ENCODE measurements around the gene DOK4. TPM values are rescaled to one million over a fixed set of nuclear protein-coding genes. Genes with fewer than 3 reads are reported as not detected.

Gene DOK4
- total RNA-seq, 2 experiments from 2014 or later, result 5.7 to 6.7 TPM

DNA sequence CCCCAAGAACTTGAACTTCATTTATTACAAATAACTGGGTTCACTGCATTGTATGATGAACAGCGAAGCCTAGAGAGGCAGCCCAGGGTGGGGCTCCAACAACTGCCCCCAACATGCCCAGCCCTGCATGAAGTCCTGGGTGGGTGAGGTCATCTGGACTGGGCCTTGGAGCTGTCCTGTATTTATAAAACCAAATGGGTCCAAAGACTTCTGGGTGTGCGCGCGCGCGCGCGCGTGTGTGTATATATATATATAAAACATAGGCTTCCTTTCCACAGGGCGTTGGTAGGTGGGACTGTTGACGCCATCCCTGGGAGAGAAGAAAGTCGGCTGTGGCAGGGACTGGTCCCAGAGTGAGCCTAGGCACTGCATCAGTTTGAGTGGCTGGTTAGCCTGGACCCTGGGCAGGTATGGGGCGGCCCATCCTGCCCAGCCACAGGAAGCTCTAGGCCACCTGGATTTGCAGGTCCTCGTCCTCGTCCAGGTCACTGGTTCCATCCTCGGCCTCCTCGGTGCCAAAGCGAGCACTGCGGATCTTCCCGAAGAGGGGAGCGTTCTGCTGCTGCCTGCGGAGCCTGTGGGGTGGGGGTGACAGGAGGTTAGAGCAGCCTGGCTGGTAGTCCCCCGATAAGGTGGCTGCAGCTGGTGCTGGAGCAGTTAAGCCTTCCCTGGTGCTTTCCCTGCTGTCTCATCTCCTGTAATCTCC is 26.2 kb upstream of the DOK4 start:
- Mint-ChIP-seq H3K4me1 (no peaks in the 10 kb centered on the region), H3K36me3 (ENCODE audit: low read depth) (no peaks in the 10 kb centered on the region), H3K4me3 (no peak overlapping the region), H3K9me3 (ENCODE audit: low read depth) (no peaks in the 10 kb centered on the region), H3K27ac (no peak overlapping the region), H3K27me3 (no peaks in the 10 kb centered on the region)
- ATAC-seq (no peak), DNase-seq (no peak)
- CTCF ChIA-PET, result interaction anchor here (1.3 to 1.9 kb wide), 2 partner anchors 16 to 50 kb away, joined by 3 to 6 read pairs; partner anchors contain the start of gene POLR2C
- intact Hi-C loops (cut with DNase I, micrococcal nuclease), result no loop called here
- POLR2A ChIA-PET, result no interaction called here

DNA sequence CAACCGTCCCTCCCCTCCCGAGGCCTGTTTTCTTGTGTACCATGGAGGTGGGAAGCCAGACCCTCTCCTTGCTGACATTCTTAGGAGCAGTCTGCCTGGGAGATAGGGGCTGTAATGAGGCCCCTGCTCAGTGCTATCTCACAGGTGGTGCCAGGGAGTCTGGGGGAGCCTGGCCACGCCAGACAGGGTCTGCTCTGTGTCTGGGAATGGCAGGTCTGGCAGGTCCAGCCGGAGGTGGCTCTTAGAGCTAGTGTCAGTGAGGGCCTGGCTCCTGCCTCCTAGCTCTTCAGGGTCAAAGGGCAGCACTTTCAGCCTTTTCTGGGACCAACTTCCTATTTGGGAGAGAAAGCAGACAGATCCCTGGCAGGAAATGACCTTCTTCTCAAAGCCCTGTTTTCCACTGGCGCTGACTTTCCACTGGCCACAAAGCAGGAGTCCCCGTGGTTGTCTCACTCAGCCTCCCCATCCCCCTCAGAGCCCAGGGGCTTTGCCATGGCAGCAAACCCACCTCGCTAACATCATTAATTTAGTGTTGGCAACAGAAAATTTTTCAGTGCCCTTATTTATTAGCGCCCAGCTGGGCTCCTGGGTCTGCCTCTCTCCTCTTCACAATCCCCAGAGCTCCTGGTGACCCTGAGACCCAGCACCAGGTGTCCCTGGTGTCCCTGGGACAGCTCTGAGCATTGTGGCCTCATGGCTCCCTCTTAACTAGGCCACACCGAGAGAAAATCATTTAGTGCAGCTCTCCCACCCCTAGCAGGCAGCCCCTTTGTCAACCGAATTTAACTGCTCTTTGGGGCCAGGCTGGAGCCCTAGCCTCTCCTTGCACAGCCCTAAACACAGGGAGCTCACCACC is 24.0 kb upstream of the DOK4 start:
- intact Hi-C loops (cut with DNase I, micrococcal nuclease), result no loop called here
- Mint-ChIP-seq H3K4me1 (no peaks in the 10 kb centered on the region), H3K9me3 (ENCODE audit: low read depth) (no peaks in the 10 kb centered on the region), H3K4me3 (no peak overlapping the region), H3K27ac (no peak overlapping the region), H3K27me3 (no peaks in the 10 kb centered on the region), H3K36me3 (ENCODE audit: low read depth) (no peaks in the 10 kb centered on the region)
- ChIA-PET CTCF (no interaction called here), POLR2A (no interaction called here)
- no peak for ATAC-seq
- no peak for DNase-seq

GRCh38 chr16:57509231-57509923 is 23.1 kb upstream of the DOK4 start:
- CTCF ChIA-PET, result interaction anchor here (1.2 kb wide), 1 partner anchor 14 kb away, joined by 4 read pairs; no protein-coding TSS in a partner anchor
- H3K4me1 Mint-ChIP-seq, result no peaks in the 10 kb centered on the region
- DNase-seq (no peak), ATAC-seq (no peak)
- H3K27ac Mint-ChIP-seq, result no peak overlapping the region
- POLR2A ChIA-PET, result no interaction called here
- intact Hi-C loops (cut with DNase I, micrococcal nuclease), result no loop called here
- no peaks in the 10 kb centered on the region for H3K36me3 Mint-ChIP-seq (ENCODE audit: low read depth)
- H3K4me3 Mint-ChIP-seq, result no peak overlapping the region
- no peaks in the 10 kb centered on the region for H3K9me3 Mint-ChIP-seq (ENCODE audit: low read depth)
- H3K27me3 Mint-ChIP-seq, result no peaks in the 10 kb centered on the region

- no peak overlapping the region for H3K4me3 Mint-ChIP-seq
- ChIA-PET CTCF (interaction anchor here (0.6 to 1.3 kb wide), 2 partner anchors 12 to 891 kb away, joined by 3 read pairs; no protein-coding TSS in a partner anchor), POLR2A (no interaction called here)
- no peaks in the 10 kb centered on the region for H3K27me3 Mint-ChIP-seq
- H3K9me3 Mint-ChIP-seq (ENCODE audit: low read depth), result no peaks in the 10 kb centered on the region
- DNase-seq (no peak), ATAC-seq (no peak)
- intact Hi-C loops (cut with DNase I, micrococcal nuclease), result no loop called here
- no peaks in the 10 kb centered on the region for H3K4me1 Mint-ChIP-seq
- H3K36me3 Mint-ChIP-seq (ENCODE audit: low read depth), result no peaks in the 10 kb centered on the region
- H3K27ac Mint-ChIP-seq, result no peak overlapping the region
Observed at GRCh38 chr16:57508035-57508425, 21.7 kb upstream of the DOK4 start.

DNA sequence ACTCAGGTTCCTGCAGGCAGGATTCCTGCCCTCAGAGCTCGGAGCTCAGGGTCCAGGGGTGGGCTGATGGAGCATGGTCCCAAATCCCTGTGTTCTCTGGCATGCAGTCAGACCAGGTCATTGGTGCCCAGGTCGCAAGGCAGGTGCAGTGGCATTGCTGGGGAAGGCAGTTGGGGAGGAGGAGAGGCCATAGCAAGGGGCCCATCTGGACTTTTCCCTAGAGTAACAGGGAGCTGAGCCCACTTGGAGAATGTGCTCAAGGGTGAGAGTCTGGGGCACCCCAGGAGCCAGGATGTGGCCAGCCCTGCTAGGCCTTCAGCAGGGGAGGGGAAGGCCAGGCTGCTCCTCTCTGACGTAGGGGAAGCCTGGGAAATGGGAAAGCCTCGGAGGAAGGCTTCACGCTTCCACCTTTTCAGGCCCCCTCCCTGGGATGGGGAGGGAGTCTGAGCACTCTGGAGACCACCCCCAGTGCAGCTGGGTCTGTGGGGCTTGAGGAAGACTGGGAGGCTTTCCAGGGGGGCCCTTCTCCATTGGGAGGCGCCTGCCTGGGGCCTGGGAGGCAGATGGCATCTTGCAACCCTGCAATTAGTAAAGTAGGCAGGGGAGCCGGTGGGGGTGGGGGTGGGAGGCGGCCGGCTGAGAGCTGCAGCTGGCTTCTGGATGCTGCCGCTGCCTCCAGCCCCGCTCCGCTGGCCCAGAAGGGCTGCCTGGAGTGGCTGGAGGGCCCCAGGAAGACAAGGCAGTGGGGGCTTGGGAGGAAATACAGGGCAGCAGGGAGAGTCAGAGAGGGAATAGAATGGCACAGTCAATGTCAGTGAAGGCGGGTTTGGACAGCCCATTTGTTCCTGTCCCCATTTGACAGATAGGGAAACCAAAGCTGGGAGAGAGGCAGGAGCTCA is 21.1 kb upstream of the DOK4 start:
- H3K4me3 Mint-ChIP-seq, result no peak overlapping the region
- POLR2A ChIA-PET, result no interaction called here
- no peaks in the 10 kb centered on the region for H3K27me3 Mint-ChIP-seq
- H3K9me3 Mint-ChIP-seq (ENCODE audit: low read depth), result no peaks in the 10 kb centered on the region
- no peaks in the 10 kb centered on the region for H3K4me1 Mint-ChIP-seq
- CTCF ChIA-PET, result interaction anchor here (1.3 kb wide), 1 partner anchor 11 kb away, joined by 3 read pairs; no protein-coding TSS in a partner anchor
- DNase-seq (no peak), ATAC-seq (no peak)
- H3K27ac Mint-ChIP-seq, result no peak overlapping the region
- H3K36me3 Mint-ChIP-seq (ENCODE audit: low read depth), result no peaks in the 10 kb centered on the region
- intact Hi-C loops (cut with DNase I, micrococcal nuclease), result no loop called here

DNA sequence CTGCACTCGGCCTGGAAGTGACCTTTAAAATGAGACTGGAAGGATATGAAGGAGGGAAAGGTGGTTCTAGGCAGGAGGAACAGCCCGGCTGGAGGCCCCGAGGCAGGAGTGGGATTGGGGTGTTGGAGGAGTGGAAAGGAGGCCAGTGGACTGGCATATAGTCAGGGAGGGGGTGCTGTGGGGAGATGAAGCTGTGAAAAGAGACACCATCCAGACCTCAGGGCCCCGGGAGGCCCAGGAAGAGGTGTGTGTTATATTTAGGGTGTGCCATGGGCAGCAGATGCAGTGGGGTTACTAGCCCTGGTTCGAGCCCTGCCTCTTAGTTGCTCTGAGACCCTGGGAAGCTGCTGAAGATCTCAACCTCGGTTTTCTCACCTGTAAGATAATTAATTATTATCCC is 18.9 kb upstream of the DOK4 start:
- POLR2A ChIA-PET, result interaction anchor here (0.6 kb wide), 1 partner anchor 319 kb away, joined by 3 read pairs; the partner anchor contains the start of genes PSME3IP1 and RSPRY1
- no peak overlapping the region for H3K4me3 Mint-ChIP-seq
- intact Hi-C loops (cut with DNase I, micrococcal nuclease), result no loop called here

DNA sequence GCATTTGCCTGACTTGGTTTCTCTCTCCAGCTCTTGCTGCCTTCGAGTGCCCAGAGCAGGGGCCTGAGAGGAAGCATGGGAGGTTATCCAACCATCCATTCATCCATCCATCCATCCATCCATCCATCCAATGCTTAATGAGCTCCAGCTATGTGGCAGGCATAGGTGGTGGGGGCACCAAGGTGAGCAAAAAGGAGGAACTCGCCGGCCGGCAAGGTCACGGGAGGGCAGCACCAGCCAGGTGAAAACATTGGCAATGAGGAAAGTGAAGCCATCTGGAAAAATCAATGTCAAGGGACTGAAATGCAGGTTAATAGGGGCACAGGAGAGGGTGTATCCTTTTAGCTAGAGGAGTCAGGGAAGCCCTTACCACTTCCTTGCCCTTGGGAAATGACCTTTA is 18.2 kb upstream of the DOK4 start:
- Mint-ChIP-seq H3K36me3 (ENCODE audit: low read depth) (no peaks in the 10 kb centered on the region), H3K27me3 (no peaks in the 10 kb centered on the region), H3K27ac (no peak overlapping the region), H3K4me1 (peaks cover 11% of the 10 kb centered on the region), H3K4me3 (no peak overlapping the region), H3K9me3 (ENCODE audit: low read depth) (no peaks in the 10 kb centered on the region)
- ATAC-seq, result no peak
- ChIA-PET CTCF (interaction anchor here (0.8 kb wide), 1 partner anchor 14 kb away, joined by 5 read pairs; no protein-coding TSS in a partner anchor), POLR2A (no interaction called here)
- no peak for DNase-seq
- intact Hi-C loops (cut with DNase I, micrococcal nuclease), result no loop called here

More for the DNA sequence above, 18.9 kb upstream of the DOK4 start:
- Mint-ChIP-seq H3K36me3 (ENCODE audit: low read depth) (no peaks in the 10 kb centered on the region), H3K27me3 (no peaks in the 10 kb centered on the region), H3K4me1 (peaks cover 11% of the 10 kb centered on the region), H3K27ac (no peak overlapping the region), H3K9me3 (ENCODE audit: low read depth) (no peaks in the 10 kb centered on the region)
- ATAC-seq (no peak), DNase-seq (no peak)
- CTCF ChIA-PET, result interaction anchor here (0.8 to 1.2 kb wide), 3 partner anchors 15 to 83 kb away, joined by 3 to 4 read pairs (median 4); no protein-coding TSS in a partner anchor

- ATAC-seq (no peak), DNase-seq (no peak)
- H3K36me3 Mint-ChIP-seq (ENCODE audit: low read depth), result no peaks in the 10 kb centered on the region
- intact Hi-C loops (cut with DNase I, micrococcal nuclease), result no loop called here
- peaks cover 11% of the 10 kb centered on the region for H3K4me1 Mint-ChIP-seq
- no peak overlapping the region for H3K4me3 Mint-ChIP-seq
- CTCF ChIA-PET, result interaction anchor here (0.8 kb wide), 2 partner anchors 12 to 14 kb away, joined by 5 read pairs; no protein-coding TSS in a partner anchor
- no peaks in the 10 kb centered on the region for H3K27me3 Mint-ChIP-seq
- POLR2A ChIA-PET, result no interaction called here
- no peaks in the 10 kb centered on the region for H3K9me3 Mint-ChIP-seq (ENCODE audit: low read depth)
- no peak overlapping the region for H3K27ac Mint-ChIP-seq
Observed at GRCh38 chr16:57504001-57504400, 17.7 kb upstream of the DOK4 start.

DNA sequence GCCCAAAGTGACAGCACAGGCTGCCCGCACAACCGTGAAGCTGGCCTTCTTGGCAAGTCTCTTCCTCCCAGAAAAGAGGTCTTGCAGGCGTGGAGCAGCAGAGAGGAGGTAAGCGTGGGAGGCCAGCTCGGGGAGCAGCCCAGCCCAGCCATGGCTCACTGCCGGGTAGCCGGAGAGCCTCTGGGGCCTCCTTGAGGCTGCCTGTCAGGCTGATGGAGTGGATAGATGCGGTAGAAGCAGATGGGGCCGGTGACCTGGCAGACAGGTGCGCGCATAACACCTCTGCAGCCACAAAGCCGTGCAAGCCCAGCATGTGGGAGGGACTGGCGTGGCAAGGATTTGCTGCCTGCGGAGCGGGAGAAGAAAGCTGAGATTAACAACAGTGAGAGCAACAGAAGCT is 17.1 kb upstream of the DOK4 start:
- Mint-ChIP-seq H3K9me3 (ENCODE audit: low read depth) (no peaks in the 10 kb centered on the region), H3K4me1 (peaks cover 11% of the 10 kb centered on the region), H3K36me3 (ENCODE audit: low read depth) (no peaks in the 10 kb centered on the region), H3K4me3 (no peak overlapping the region), H3K27me3 (no peaks in the 10 kb centered on the region), H3K27ac (no peak overlapping the region)
- ATAC-seq (no peak), DNase-seq (no peak)
- ChIA-PET POLR2A (no interaction called here), CTCF (interaction anchor here (0.8 to 1.5 kb wide), 2 partner anchors 13 to 16 kb away, joined by 4 to 5 read pairs; no protein-coding TSS in a partner anchor)
- intact Hi-C loops (cut with DNase I, micrococcal nuclease), result no loop called here

- CTCF ChIA-PET, result interaction anchor here (1.5 kb wide), 1 partner anchor 14 kb away, joined by 4 read pairs; no protein-coding TSS in a partner anchor
- H3K4me3 Mint-ChIP-seq, result no peak overlapping the region
- ATAC-seq (no peak), DNase-seq (no peak)
- H3K27me3 Mint-ChIP-seq, result no peaks in the 10 kb centered on the region
- no peak overlapping the region for H3K27ac Mint-ChIP-seq
- no peaks in the 10 kb centered on the region for H3K36me3 Mint-ChIP-seq (ENCODE audit: low read depth)
- POLR2A ChIA-PET, result no interaction called here
- intact Hi-C loops (cut with DNase I, micrococcal nuclease), result no loop called here
- H3K9me3 Mint-ChIP-seq (ENCODE audit: low read depth), result no peaks in the 10 kb centered on the region
- peaks cover 11% of the 10 kb centered on the region for H3K4me1 Mint-ChIP-seq
Observed at GRCh38 chr16:57502048-57502775, 15.9 kb upstream of the DOK4 start.
